Colonic mucosa (tissue), 4 donors: ENCODE measurements around the gene ZBTB20. TPM values are rescaled to one million over a fixed set of nuclear protein-coding genes. Genes with fewer than 3 reads are reported as not detected.

Experiments
- DNase-seq: peaks from one replicate; pipeline ENCODE4 v3.0.0-alpha.2; 2020
- H3K27ac ChIP-seq: fragments of 200-600 bp; one replicate; pipeline ENCODE4 v1.8.0; 2021
- H3K27me3 ChIP-seq: fragments of 200-600 bp; one replicate; pipeline ENCODE4 v1.8.0; 2021
- H3K36me3 ChIP-seq: fragments of 200-600 bp; one replicate; pipeline ENCODE4 v1.8.0; 2021
- H3K4me1 ChIP-seq: fragments of 200-600 bp; one replicate; pipeline ENCODE4 v1.8.0; 2021; ENCODE audit warnings: mild to moderate bottlenecking
- H3K4me3 ChIP-seq: fragments of 200-600 bp; one replicate; pipeline ENCODE4 v1.8.0; 2021
- H3K9ac ChIP-seq, 2 donors: one replicate each; pipeline ENCODE4 v1.7.0; 2013; ENCODE audit warnings: control low read depth in 2 of 2, low read depth in 2 of 2, low read length in 2 of 2
- H3K9me3 ChIP-seq: fragments of 200-600 bp; one replicate; pipeline ENCODE4 v1.8.0; 2021
- CTCF ChIP-seq: fragments of 200-600 bp; IDR thresholded peaks from one replicate; pipeline ENCODE4 v1.8.0; 2022; ENCODE audit warnings: antibody characterized with exemption, mild to moderate bottlenecking
- intact Hi-C: fragments of 100-400 bp; cut with DNase I; formaldehyde crosslinking; loops from one replicate; pipeline ENCODE4 v1.14.1; 2022
- total RNA-seq, 2 donors: library from RNA; stranded (reverse); fragmentation: NEBNext Ultra II Directional in 1 of 2; extraction: Animal tissue kit (Norgen Biotek cat#: 25700) in 1 of 2; gene quantifications; one replicate each; pipeline ENCODE4 v1.2.1, GENCODE V29; 2021
- donor health status: healthy.
- donor health status: DM: no; HTN: no; CAD: no.
- donor health status: DM: no; HTN: no; CAD: no.

ZBTB20 gene
- total RNA-seq, 2 donors from 2014 or later = 12.7 to 21.2 TPM

- Histone ChIP-seq H3K4me1 (no peaks in the 10 kb centered on the region), H3K36me3 (no peaks in the 10 kb centered on the region), H3K9ac (no peak overlapping the region), H3K9me3 (no peaks in the 10 kb centered on the region), H3K27me3 (no peaks in the 10 kb centered on the region), H3K27ac (no peak overlapping the region), H3K4me3 (no peak overlapping the region)
- no peak for TF ChIP-seq CTCF
- no peak for DNase-seq
- intact Hi-C loops = no loop called here
Measured at GRCh38 chr3:114350690-114351089, 796.4 kb downstream of the ZBTB20 start.

- no peak for TF ChIP-seq CTCF
- Histone ChIP-seq H3K9ac (no peak overlapping the region), H3K27me3 (no peaks in the 10 kb centered on the region), H3K4me1 (no peaks in the 10 kb centered on the region), H3K4me3 (no peak overlapping the region), H3K9me3 (no peaks in the 10 kb centered on the region), H3K27ac (no peak overlapping the region), H3K36me3 (no peaks in the 10 kb centered on the region)
- no peak for DNase-seq
- intact Hi-C loops = no loop called here
Measured at GRCh38 chr3:114350271-114350670, 796.8 kb downstream of the ZBTB20 start.

- H3K36me3 ChIP-seq = no peaks in the 10 kb centered on the region
- no peak overlapping the region for H3K4me3 ChIP-seq
- no peak for TF ChIP-seq CTCF
- DNase-seq = no peak
- no peak overlapping the region for H3K9ac ChIP-seq
- H3K27ac ChIP-seq = no peak overlapping the region
- H3K4me1 ChIP-seq = no peaks in the 10 kb centered on the region
- H3K9me3 ChIP-seq = no peaks in the 10 kb centered on the region
- intact Hi-C loops = no loop called here
- H3K27me3 ChIP-seq = no peaks in the 10 kb centered on the region
Measured at GRCh38 chr3:114344492-114344891, 802.6 kb downstream of the ZBTB20 start.

GRCh38 chr3:114338651-114339357 is 808.3 kb downstream of the ZBTB20 start:
- H3K4me3 ChIP-seq = no peak overlapping the region
- no peak for DNase-seq
- no peaks in the 10 kb centered on the region for H3K9me3 ChIP-seq
- no peak overlapping the region for H3K9ac ChIP-seq
- TF ChIP-seq CTCF = no peak
- no peaks in the 10 kb centered on the region for H3K27me3 ChIP-seq
- H3K36me3 ChIP-seq = no peaks in the 10 kb centered on the region
- intact Hi-C loops = no loop called here
- H3K27ac ChIP-seq = no peak overlapping the region
- no peaks in the 10 kb centered on the region for H3K4me1 ChIP-seq

GRCh38 chr3:114336857-114337256 is 810.2 kb downstream of the ZBTB20 start:
- H3K9me3 ChIP-seq = no peaks in the 10 kb centered on the region
- no peak for DNase-seq
- H3K4me3 ChIP-seq = no peak overlapping the region
- no peaks in the 10 kb centered on the region for H3K4me1 ChIP-seq
- no peaks in the 10 kb centered on the region for H3K27me3 ChIP-seq
- no peak overlapping the region for H3K27ac ChIP-seq
- no peak for TF ChIP-seq CTCF
- intact Hi-C loops = no loop called here
- H3K9ac ChIP-seq = no peak overlapping the region
- no peaks in the 10 kb centered on the region for H3K36me3 ChIP-seq
